NCI-H2196 treated with DMSO at 0.1 percent for 48 hours (cell line): ENCODE data around the gene TEX29.

ENCODE experiments used
- DNase-seq: peaks from one replicate; lab custom pipeline; 2025; ENCODE audit not compliant: unreplicated experiment; lab: John Stamatoyannopoulos, UW

TEX29 gene

GRCh38 chr13:111289251-111289650 is 31.2 kb upstream of the TEX29 start:
- no peak for DNase-seq

DNA sequence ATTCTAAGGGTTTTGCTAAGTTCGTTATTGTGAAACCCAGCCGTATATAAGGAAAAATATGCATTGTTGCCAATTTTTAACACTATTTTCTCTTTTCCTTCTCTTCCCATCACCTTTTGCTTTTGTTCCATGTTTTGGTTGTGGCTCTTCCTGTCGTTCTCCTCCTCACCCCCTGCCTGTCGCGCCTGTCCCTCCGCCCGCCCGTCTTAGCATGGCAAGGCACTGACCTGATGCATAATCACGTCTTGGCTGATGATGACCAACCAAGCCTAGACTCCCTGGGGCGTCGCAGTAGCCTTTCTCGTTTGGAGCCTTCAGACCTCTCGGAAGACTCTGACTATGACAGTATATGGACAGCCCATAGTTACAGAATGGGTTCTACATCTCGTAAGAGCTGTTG is 28.5 kb upstream of the TEX29 start:
- no peak for DNase-seq

DNA sequence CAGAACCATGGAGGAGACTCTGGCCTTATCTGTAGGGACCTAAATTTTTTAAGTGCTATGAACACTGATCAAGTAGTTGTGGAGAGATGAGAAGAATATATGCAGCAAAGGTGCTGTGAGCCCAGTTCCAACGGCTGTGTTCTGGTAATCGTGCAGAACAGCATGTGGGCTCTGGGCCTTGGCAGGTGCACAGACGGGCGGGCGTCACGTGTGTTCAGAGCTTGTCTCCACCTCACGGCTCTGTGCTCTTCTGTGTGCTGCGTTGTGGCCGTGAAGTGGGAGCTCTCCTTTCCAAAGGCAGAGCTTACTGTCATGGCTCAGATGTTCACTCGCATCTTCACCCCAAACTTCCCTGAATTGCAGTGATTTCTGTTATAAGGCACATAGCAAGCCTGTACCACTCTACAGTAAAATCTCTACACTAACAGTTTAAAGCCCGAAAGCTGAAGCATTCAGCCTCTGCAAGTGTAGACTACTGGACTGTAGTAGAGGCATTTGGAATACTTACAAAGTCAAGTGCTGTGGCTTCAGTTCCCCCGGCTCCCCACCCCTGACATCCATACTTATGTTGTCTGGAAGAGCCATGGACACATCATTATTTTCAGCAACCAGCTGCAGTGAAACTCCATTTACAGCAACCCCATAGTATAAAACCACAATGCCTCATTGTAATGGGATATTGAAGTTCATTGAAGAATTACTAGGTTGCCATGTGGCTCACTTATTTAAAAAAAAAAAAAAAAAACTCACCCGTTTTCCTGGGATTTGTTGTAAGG is 27.5 kb upstream of the TEX29 start:
- no peak for DNase-seq

DNA sequence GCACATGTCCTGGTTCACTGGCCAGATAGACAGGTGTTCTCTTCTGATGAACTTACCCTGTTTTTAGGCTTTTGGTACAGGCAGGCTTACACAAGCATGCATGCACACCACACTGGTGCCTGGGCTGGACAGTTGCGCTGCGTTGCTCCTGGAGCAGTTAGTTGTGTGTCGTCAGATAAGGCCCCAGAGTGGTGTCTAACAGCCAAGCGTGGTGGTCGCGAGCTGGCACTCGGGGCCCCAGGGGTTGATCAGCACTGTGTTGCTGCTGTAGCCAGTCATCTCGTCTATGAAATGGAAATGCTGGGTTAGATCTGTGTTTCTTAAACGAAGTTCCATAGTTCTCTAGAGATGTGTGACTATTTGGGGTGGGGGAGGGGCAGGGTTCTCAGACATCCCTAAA is 24.6 kb upstream of the TEX29 start:
- DNase-seq = no peak

DNA sequence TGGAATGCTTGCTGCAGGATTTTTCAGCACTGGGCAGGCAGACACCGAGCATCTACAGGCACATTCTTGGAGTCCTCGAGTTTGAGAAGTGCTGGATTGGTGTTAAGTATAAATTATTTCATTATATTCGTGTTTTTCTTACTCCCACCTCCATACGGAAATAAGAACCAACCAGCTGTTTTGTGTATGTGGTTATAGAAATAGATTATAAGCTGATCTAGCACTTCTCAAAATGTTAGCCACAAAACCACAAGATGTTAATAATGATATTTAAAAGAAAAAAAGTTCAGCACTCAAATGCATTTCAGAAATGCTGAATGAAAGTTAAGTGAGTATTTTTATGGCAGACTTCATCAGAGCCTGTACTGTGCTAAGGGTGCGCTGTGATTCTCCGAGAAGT is 24.0 kb upstream of the TEX29 start:
- no peak for DNase-seq

GRCh38 chr13:111298214-111298975 is 22.0 kb upstream of the TEX29 start:
- DNase-seq = no peak

GRCh38 chr13:111302045-111302726 is 18.3 kb upstream of the TEX29 start:
- DNase-seq = peak; percentile 56

DNA sequence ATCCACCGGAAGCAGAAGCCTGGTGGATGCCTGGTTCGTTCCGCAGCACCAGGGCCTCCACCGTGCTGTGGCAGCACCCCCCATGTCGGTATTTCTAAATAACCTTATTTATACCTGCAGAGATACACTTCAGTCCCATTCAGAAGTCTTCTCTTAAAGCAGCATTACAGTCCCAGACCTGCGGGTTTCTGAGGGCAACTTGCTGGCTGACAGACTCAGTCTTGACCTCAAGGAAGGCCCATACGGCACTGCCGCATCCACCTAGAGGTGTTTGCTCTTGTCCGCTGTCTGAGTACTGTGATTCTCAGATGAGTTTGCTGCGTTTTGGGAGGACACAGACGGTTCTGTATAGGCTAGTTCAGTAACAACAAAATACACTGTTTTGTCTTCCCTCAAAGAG is 16.9 kb upstream of the TEX29 start:
- no peak for DNase-seq

DNA sequence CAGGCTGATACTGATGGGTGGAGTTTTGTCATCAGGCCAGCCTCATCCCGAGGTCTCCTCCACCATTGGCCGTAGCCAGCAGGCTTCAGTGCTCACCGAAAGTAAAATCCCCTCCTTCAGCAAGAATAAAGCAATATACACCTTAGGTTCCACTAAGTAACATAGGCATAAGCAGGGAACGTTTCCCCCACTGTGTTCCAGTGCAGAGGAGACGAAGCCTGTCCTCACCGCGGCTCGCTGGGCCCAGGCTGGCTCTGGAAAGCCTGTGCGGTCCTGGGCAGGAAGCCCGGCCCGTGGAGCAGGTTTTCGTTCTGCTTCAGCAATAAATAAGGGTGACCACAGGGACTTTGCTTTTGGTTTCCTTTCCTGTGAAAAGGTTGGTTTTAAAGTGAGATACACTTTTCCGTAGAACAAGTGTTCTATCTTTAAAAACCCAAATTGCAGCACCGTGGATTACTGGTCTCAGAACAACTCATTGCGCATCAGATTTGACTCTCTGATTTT is 16.3 kb upstream of the TEX29 start:
- DNase-seq = no peak

- DNase-seq = no peak
These were observed 15.7 kb upstream of the TEX29 start for GRCh38 chr13:111304603-111305289.

- no peak for DNase-seq
These were observed 7.4 kb upstream of the TEX29 start for GRCh38 chr13:111312944-111313590.

DNA sequence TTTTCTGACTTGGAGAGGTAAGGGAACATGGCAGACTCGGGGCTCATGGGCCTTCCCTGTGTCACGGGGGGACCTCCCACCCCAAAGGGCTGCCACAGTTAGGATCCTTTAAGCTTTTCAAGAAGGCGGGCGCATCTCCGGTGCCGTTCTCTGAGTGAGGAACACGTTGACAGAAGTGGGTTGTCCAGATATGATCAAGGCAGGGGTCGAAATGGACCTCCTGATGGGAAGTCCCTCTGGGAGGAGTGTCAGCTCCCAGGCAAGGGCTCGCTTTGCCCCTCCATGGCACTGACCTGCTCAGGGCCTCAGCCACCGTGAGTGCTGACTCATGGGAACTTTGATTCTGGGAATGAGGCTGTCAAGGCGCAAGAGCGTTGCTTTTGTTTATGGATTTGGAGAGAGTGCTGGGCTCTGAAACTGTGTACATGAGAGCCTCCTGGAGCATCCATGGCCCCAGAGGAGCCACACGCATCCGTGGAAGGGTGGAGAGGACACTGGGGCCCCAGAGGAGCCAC is 6.5 kb upstream of the TEX29 start:
- no peak for DNase-seq

GRCh38 chr13:111314852-111315251 is 5.6 kb upstream of the TEX29 start:
- no peak for DNase-seq

DNA sequence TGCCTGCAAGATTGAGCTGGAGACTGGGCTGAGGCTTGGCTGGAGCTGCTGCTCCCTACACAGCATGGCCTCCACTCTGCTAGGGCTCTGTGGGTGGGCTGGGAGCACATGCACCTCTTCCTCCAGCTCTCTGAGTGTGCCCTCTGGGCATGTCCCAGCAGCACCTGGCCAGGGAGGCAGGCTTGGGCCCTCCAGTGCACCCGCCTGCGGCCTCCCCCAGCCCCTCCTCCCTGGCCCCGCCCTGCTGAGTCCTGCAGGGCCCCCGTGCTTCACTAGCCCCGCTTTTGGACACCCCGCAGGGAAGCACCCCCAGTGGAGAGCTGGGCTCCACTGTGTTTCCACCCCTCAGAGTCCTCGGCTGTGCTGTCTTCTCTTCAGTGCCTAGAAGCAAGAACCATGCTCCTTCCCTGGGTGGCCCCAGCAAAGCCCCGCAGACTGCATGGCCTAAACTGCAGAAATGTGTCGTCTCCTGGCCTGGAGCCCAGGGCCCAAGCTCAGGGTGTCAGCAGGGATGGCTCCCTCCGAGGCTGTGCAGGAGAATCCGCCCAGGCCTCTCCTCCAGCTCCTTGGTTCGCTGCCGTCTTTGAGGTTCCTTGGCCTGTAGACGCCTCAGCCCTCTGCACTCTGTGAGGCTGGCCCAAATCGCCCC is 5.0 kb upstream of the TEX29 start:
- no peak for DNase-seq

- DNase-seq = no peak
These were observed 4.2 kb upstream of the TEX29 start for GRCh38 chr13:111316161-111316730.

DNA sequence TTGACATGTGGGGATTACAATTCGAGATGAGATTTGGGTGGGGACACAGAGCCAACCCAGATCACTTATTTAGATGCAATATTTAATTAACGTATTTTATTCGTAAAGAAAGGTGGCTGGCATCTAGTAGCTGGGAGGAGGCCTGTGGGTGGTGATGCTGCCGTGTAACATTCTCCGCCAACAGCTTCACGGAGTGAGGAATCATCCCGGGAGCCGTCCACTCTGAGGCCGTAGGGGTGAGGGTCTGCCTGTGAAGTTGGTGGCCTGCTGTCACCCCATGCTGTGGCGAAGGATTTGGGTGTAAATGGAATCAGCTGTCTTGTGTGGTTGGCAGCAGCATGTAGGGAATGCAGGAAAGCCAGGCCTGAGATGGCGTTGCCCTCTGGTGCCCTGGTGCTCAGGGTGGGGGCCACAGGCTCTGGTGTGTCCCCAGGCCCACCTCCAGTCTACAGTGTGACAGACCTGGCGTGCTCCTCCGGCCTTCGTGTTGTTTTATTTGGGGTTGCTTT is 3.3 kb upstream of the TEX29 start:
- no peak for DNase-seq

DNA sequence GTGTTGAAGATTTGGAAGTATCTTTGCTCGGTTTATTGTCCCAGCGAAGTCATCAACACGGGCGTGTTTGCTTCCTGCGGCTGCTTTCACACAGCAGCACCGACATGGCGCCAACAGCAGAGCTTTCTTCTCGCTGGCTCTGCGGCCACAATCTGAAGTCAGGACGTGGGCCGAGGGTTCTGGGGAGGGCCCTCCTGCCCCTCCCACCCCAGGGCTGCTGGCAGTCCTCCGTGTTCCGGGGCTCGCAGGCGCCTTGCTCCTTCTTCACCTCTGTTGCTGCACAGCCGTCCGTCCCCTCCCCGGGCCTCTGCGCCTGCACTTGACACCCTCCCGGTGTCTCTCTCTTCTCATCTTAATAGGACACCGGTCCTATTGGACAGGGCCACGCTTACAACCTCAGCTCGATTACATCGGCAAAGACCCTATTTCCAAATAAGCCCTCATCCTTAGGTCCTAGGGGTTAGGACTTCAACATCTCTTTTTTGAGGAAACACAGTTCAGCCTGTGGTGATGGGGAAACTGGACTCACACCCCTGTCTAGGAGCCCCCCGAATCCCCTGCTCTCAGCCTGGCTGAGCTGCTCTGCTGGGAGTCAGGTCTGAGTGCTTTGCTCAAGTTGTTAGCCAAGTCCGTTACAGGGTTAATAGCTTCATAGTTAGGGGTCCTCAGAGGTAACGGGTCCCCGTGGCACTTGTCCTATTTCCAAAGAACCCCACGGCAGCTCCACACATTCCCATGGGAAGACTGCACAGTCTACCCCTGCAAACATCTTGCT is 2.7 kb upstream of the TEX29 start:
- no peak for DNase-seq

GRCh38 chr13:111318386-111318785 is 2.1 kb upstream of the TEX29 start:
- no peak for DNase-seq

GRCh38 chr13:111319521-111319920 is 921 bp upstream of the TEX29 start:
- DNase-seq = no peak
